ENCODE results near the gene VPS54.
"Not testable (repeated sequence)": the region's sequence is repeated elsewhere in the genome, so short reads cannot be mapped to it uniquely, and the experiment has no call there.

VPS54 gene

DNA sequence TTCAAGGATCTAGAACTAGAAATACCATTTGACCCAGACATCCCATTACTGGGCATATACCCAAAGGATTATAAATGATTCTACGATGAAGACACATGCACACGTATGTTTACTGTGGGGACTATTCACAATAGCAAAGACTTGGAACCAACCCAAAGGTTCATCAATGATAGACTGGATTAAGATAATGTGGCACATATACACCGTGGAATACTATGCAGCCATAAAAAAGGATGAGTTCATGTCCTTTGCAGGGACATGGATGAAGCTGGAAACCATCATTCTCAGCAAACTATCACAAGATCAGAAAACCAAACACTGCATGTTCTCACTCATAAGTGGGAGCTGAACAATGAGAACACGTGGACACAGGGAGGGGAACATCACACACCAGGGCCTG lies 87.1 kb downstream of the VPS54 start:
- not testable (repeated sequence) for H3K27ac ChIP-seq (ENCODE audit: low read depth, low read length); H3K9ac ChIP-seq (ENCODE audit: low read length in 5 of 5); H3K4me1 ChIP-seq (ENCODE audit: control insufficient read depth in 5 of 5, insufficient read depth in 5 of 5, low read length in 5 of 5); H3K9me3 ChIP-seq (ENCODE audit: control insufficient read depth in 5 of 5, low read length in 5 of 5); H3K27me3 ChIP-seq (ENCODE audit: control insufficient read depth in 5 of 5, insufficient read depth in 4 of 5, low read length in 5 of 5); H3K4me3 ChIP-seq (ENCODE audit: low read depth in 1 of 5, low read length in 5 of 5)
- peaks cover 6 to 24% (median 14%) of the 10 kb centered on the region in 5 donors for H3K36me3 ChIP-seq (ENCODE audit: control insufficient read depth in 5 of 5, insufficient read depth in 5 of 5, low read length in 5 of 5)

- Histone ChIP-seq H3K9ac (ENCODE audit: low read length in 5 of 5) (no peak overlapping the region), H3K9me3 (ENCODE audit: control insufficient read depth in 5 of 5, low read length in 5 of 5) (no peaks in the 10 kb centered on the region), H3K4me3 (ENCODE audit: low read depth in 1 of 5, low read length in 5 of 5) (no peak overlapping the region), H3K27ac (ENCODE audit: low read depth, low read length) (no peak overlapping the region), H3K36me3 (ENCODE audit: control insufficient read depth in 5 of 5, insufficient read depth in 5 of 5, low read length in 5 of 5) (peaks cover 5 to 21% (median 16%) of the 10 kb centered on the region in 5 donors), H3K4me1 (ENCODE audit: control insufficient read depth in 5 of 5, insufficient read depth in 5 of 5, low read length in 5 of 5) (no peaks in the 10 kb centered on the region), H3K27me3 (ENCODE audit: control insufficient read depth in 5 of 5, insufficient read depth in 4 of 5, low read length in 5 of 5) (no peaks in the 10 kb centered on the region)
Observed at GRCh38 chr2:63926815-63927214, 92.4 kb downstream of the VPS54 start.

GRCh38 chr2:63914311-63914710 lies 104.9 kb downstream of the VPS54 start:
- Histone ChIP-seq H3K36me3 (ENCODE audit: control insufficient read depth in 5 of 5, insufficient read depth in 5 of 5, low read length in 5 of 5) (peaks cover 20 to 68% (median 57%) of the 10 kb centered on the region in 5 donors), H3K27ac (ENCODE audit: low read depth, low read length) (no peak overlapping the region), H3K4me3 (ENCODE audit: low read depth in 1 of 5, low read length in 5 of 5) (no peak overlapping the region), H3K4me1 (ENCODE audit: control insufficient read depth in 5 of 5, insufficient read depth in 5 of 5, low read length in 5 of 5) (no peaks in the 10 kb centered on the region), H3K27me3 (ENCODE audit: control insufficient read depth in 5 of 5, insufficient read depth in 4 of 5, low read length in 5 of 5) (no peaks in the 10 kb centered on the region), H3K9me3 (ENCODE audit: control insufficient read depth in 5 of 5, low read length in 5 of 5) (no peaks in the 10 kb centered on the region), H3K9ac (ENCODE audit: low read length in 5 of 5) (no peak overlapping the region)

DNA sequence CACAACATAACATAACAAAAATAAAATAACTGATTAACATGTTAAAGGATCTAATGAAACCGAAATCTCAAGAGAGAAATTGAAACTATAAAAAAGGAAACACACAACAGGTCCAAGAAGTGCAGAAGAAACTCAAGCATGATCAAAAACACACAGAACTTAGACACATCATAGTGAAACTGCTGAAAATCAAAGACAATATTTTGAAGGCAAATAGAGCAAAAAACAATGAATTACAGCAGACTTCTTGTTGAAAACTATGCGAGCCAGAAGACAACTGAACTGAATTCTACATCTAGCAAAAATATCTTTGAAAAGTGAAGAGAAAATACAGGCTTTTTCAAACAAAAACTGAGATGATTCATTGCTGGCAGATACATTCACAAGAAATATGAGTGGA lies 116.2 kb downstream of the VPS54 start:
- no peak overlapping the region for H3K27ac ChIP-seq (ENCODE audit: low read depth, low read length)
- H3K36me3 ChIP-seq (ENCODE audit: control insufficient read depth in 5 of 5, insufficient read depth in 5 of 5, low read length in 5 of 5): peaks cover 16 to 28% (median 25%) of the 10 kb centered on the region in 5 donors
- H3K4me3 ChIP-seq (ENCODE audit: low read depth in 1 of 5, low read length in 5 of 5): no peak overlapping the region
- no peak overlapping the region for H3K9ac ChIP-seq (ENCODE audit: low read length in 5 of 5)
- H3K9me3 ChIP-seq (ENCODE audit: control insufficient read depth in 5 of 5, low read length in 5 of 5): peaks cover 0 to 21% (median 9%) of the 10 kb centered on the region in 5 donors
- H3K4me1 ChIP-seq (ENCODE audit: control insufficient read depth in 5 of 5, insufficient read depth in 5 of 5, low read length in 5 of 5): peaks cover 0 to 2% (median 0%) of the 10 kb centered on the region in 5 donors
- no peaks in the 10 kb centered on the region for H3K27me3 ChIP-seq (ENCODE audit: control insufficient read depth in 5 of 5, insufficient read depth in 4 of 5, low read length in 5 of 5)

DNA sequence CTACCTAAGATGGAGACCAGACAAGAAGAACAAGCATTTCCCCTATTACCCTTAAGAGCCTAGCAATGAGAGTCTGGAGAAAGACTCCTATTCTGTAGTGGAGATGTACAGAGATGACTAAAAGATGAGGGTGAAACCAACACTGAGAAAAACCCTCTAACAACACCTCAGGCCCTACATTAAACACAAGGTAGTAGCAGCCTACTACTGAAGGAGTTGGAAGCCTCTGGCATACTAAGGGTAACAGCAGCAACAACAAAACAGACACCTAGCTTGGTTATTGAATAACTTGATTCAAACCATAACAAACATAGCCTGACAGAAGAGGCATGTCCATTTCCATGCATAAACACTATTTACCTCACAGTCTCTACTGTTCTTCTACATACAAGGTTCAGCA lies 117.1 kb downstream of the VPS54 start:
- Histone ChIP-seq H3K27ac (ENCODE audit: low read depth, low read length) (no peak overlapping the region), H3K27me3 (ENCODE audit: control insufficient read depth in 5 of 5, insufficient read depth in 4 of 5, low read length in 5 of 5) (no peaks in the 10 kb centered on the region), H3K9me3 (ENCODE audit: control insufficient read depth in 5 of 5, low read length in 5 of 5) (peaks cover 0 to 21% (median 9%) of the 10 kb centered on the region in 5 donors), H3K36me3 (ENCODE audit: control insufficient read depth in 5 of 5, insufficient read depth in 5 of 5, low read length in 5 of 5) (peaks cover 17 to 32% (median 30%) of the 10 kb centered on the region in 5 donors), H3K9ac (ENCODE audit: low read length in 5 of 5) (no peak overlapping the region), H3K4me3 (ENCODE audit: low read depth in 1 of 5, low read length in 5 of 5) (no peak overlapping the region), H3K4me1 (ENCODE audit: control insufficient read depth in 5 of 5, insufficient read depth in 5 of 5, low read length in 5 of 5) (peaks cover 0 to 2% (median 0%) of the 10 kb centered on the region in 5 donors)

DNA sequence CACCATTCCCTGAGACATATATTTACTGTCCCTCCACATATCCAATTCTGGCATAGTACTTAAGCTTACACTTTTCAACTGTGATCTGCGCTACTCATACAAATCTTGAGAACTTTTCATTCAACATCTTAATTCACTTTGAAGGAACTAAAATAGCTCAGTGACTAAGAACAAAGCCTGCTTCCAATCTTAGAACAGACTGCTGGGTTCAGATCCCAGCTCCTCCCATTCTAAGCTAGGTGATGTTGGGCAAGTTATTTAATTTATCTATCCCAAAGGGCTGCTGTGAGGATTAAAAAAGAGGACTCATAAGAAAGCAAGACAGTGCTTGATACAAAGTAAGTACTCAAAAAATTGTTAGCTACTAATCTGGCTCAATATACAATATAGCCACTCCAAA lies 119.6 kb downstream of the VPS54 start:
- no peak overlapping the region for H3K4me3 ChIP-seq (ENCODE audit: low read depth in 1 of 5, low read length in 5 of 5)
- H3K27me3 ChIP-seq (ENCODE audit: control insufficient read depth in 5 of 5, insufficient read depth in 4 of 5, low read length in 5 of 5): no peaks in the 10 kb centered on the region
- H3K36me3 ChIP-seq (ENCODE audit: control insufficient read depth in 5 of 5, insufficient read depth in 5 of 5, low read length in 5 of 5): peaks cover 21 to 43% (median 38%) of the 10 kb centered on the region in 5 donors
- no peak overlapping the region for H3K27ac ChIP-seq (ENCODE audit: low read depth, low read length)
- peaks cover 0 to 14% (median 9%) of the 10 kb centered on the region in 5 donors for H3K9me3 ChIP-seq (ENCODE audit: control insufficient read depth in 5 of 5, low read length in 5 of 5)
- H3K4me1 ChIP-seq (ENCODE audit: control insufficient read depth in 5 of 5, insufficient read depth in 5 of 5, low read length in 5 of 5): peaks cover 0 to 2% (median 0%) of the 10 kb centered on the region in 5 donors
- H3K9ac ChIP-seq (ENCODE audit: low read length in 5 of 5): no peak overlapping the region

DNA sequence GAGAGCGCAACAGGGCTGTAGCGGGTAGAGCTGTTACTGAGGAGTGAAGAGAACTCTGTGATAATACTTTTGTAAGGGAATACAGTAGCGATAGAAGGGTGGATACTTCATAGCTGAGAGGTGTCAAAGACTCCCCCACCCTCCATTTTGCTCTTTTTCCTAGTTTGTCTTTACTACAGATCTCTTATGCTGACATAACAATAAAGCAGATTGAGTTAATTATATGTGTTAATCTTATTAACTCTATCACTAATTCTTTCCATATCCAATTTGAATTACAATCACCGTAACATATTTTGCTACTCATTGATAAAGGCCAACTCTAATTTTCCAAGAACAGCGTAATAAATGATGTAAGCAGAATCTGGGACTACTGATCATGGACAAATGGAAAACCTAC lies 120.4 kb downstream of the VPS54 start:
- peaks cover 21 to 47% (median 46%) of the 10 kb centered on the region in 5 donors for H3K36me3 ChIP-seq (ENCODE audit: control insufficient read depth in 5 of 5, insufficient read depth in 5 of 5, low read length in 5 of 5)
- H3K9ac ChIP-seq (ENCODE audit: low read length in 5 of 5): no peak overlapping the region
- H3K27me3 ChIP-seq (ENCODE audit: control insufficient read depth in 5 of 5, insufficient read depth in 4 of 5, low read length in 5 of 5): no peaks in the 10 kb centered on the region
- no peaks in the 10 kb centered on the region for H3K4me1 ChIP-seq (ENCODE audit: control insufficient read depth in 5 of 5, insufficient read depth in 5 of 5, low read length in 5 of 5)
- H3K27ac ChIP-seq (ENCODE audit: low read depth, low read length): no peak overlapping the region
- no peak overlapping the region for H3K4me3 ChIP-seq (ENCODE audit: low read depth in 1 of 5, low read length in 5 of 5)
- peaks cover 0 to 14% (median 9%) of the 10 kb centered on the region in 5 donors for H3K9me3 ChIP-seq (ENCODE audit: control insufficient read depth in 5 of 5, low read length in 5 of 5)

GRCh38 chr2:63894167-63894566 lies 125.1 kb downstream of the VPS54 start:
- Histone ChIP-seq H3K4me3 (ENCODE audit: low read depth in 1 of 5, low read length in 5 of 5) (no peak overlapping the region), H3K27me3 (ENCODE audit: control insufficient read depth in 5 of 5, insufficient read depth in 4 of 5, low read length in 5 of 5) (no peaks in the 10 kb centered on the region), H3K9me3 (ENCODE audit: control insufficient read depth in 5 of 5, low read length in 5 of 5) (no peaks in the 10 kb centered on the region), H3K36me3 (ENCODE audit: control insufficient read depth in 5 of 5, insufficient read depth in 5 of 5, low read length in 5 of 5) (peaks cover 47 to 86% (median 76%) of the 10 kb centered on the region in 5 donors), H3K27ac (ENCODE audit: low read depth, low read length) (no peak overlapping the region), H3K4me1 (ENCODE audit: control insufficient read depth in 5 of 5, insufficient read depth in 5 of 5, low read length in 5 of 5) (peaks cover 0 to 4% (median 0%) of the 10 kb centered on the region in 5 donors), H3K9ac (ENCODE audit: low read length in 5 of 5) (no peak overlapping the region)

GRCh38 chr2:63893163-63893562 lies 126.1 kb downstream of the VPS54 start:
- Histone ChIP-seq H3K9me3 (ENCODE audit: control insufficient read depth in 5 of 5, low read length in 5 of 5) (no peaks in the 10 kb centered on the region), H3K9ac (ENCODE audit: low read length in 5 of 5) (no peak overlapping the region), H3K27ac (ENCODE audit: low read depth, low read length) (peak overlapping the region; percentile 18), H3K4me3 (ENCODE audit: low read depth in 1 of 5, low read length in 5 of 5) (no peak overlapping the region), H3K4me1 (ENCODE audit: control insufficient read depth in 5 of 5, insufficient read depth in 5 of 5, low read length in 5 of 5) (peaks cover 0 to 4% (median 0%) of the 10 kb centered on the region in 5 donors), H3K36me3 (ENCODE audit: control insufficient read depth in 5 of 5, insufficient read depth in 5 of 5, low read length in 5 of 5) (peaks cover 48 to 86% (median 75%) of the 10 kb centered on the region in 5 donors), H3K27me3 (ENCODE audit: control insufficient read depth in 5 of 5, insufficient read depth in 4 of 5, low read length in 5 of 5) (no peaks in the 10 kb centered on the region)

- Histone ChIP-seq H3K9ac (ENCODE audit: low read length in 5 of 5) (no peak overlapping the region), H3K4me3 (ENCODE audit: low read depth in 1 of 5, low read length in 5 of 5) (no peak overlapping the region), H3K27me3 (ENCODE audit: control insufficient read depth in 5 of 5, insufficient read depth in 4 of 5, low read length in 5 of 5) (no peaks in the 10 kb centered on the region), H3K4me1 (ENCODE audit: control insufficient read depth in 5 of 5, insufficient read depth in 5 of 5, low read length in 5 of 5) (peaks cover 0 to 4% (median 0%) of the 10 kb centered on the region in 5 donors), H3K9me3 (ENCODE audit: control insufficient read depth in 5 of 5, low read length in 5 of 5) (no peaks in the 10 kb centered on the region), H3K27ac (ENCODE audit: low read depth, low read length) (peak overlapping the region; percentile 32), H3K36me3 (ENCODE audit: control insufficient read depth in 5 of 5, insufficient read depth in 5 of 5, low read length in 5 of 5) (peaks cover 56 to 90% (median 76%) of the 10 kb centered on the region in 5 donors)
Observed at GRCh38 chr2:63891488-63892030, 127.7 kb downstream of the VPS54 start.
